K562 (cell line): ENCODE data around the gene HDLBP. TPM values are rescaled to one million over a fixed set of nuclear protein-coding genes. Genes with fewer than 3 reads are reported as not detected.

ENCODE experiments used
- ATF4 ChIP-seq: fragments of 450-650 bp; formaldehyde crosslinking; IDR thresholded peaks from 2 replicates; pipeline ENCODE4 v1.4.0; 2022; ENCODE audit warnings: mild to moderate bottlenecking, moderate library complexity
- PYGO2 ChIP-seq: fragments of 450-650 bp; IDR thresholded peaks from 2 replicates; pipeline ENCODE4 v1.6.1; 2016; ENCODE audit warnings: mild to moderate bottlenecking, missing genetic modification characterization, moderate library complexity, missing compliant biosample characterization
- SIN3B ChIP-seq: fragments of 450-650 bp; IDR thresholded peaks from 2 replicates; pipeline ENCODE4 v1.6.1; 2017; ENCODE audit warnings: low read depth, mild to moderate bottlenecking, moderate library complexity
- ZMIZ1 ChIP-seq, 2 experiments: fragments of 150-350 bp in 1 of 2; IDR thresholded peaks; 2 replicates each; pipeline ENCODE4 v1.6.1; 2012 to 2016; ENCODE audit warnings: low read depth in 2 of 2, low read length in 2 of 2, mild to moderate bottlenecking in 1 of 2, moderate library complexity in 1 of 2
- ZSCAN32 ChIP-seq: fragments of 450-650 bp; formaldehyde crosslinking; IDR thresholded peaks from 2 replicates; pipeline ENCODE4 v1.4.0; 2020; ENCODE audit warnings: mild to moderate bottlenecking, moderate library complexity
- polyA plus RNA-seq, 8 experiments: library from polyadenylated mRNA; depleted of rRNA in 4 of 8; stranded (reverse) in 5 of 8; unstranded in 3 of 8; fragments of >200 nt; fragmentation: Nextera tagmentation in 2 of 8; fragmentation: Illumina TruSeq in 1 of 8; extraction: Ambion mirVana in 2 of 8; extraction: Trizol in 1 of 8; gene quantifications; 2 replicates each; pipeline versions ENCODE4 v1.2.1 to v1.2.3, GENCODE V29; 2011 to 2014; ENCODE audit warnings: inconsistent platforms in 1 of 8, missing spikeins in 1 of 8
- total RNA-seq, 7 experiments: library from RNA; depleted of rRNA in 6 of 7; stranded (reverse); fragments of >200 nt in 6 of 7; fragmentation: Illumina TruSeq in 2 of 7; extraction: Trizol in 2 of 7; gene quantifications; 2 replicates each; pipeline versions ENCODE4 v1.2.1 to v1.2.3, GENCODE V29; 2011 to 2021; ENCODE audit warnings: low replicate concordance in 1 of 7
- TF ChIP-seq, protein P1 (sequence below): sonication (generic); formaldehyde crosslinking; IDR thresholded peaks from 2 replicates; pipeline ENCODE4 v1.8.0; 2022; ENCODE audit warnings: missing genetic modification reagents, mild to moderate bottlenecking, moderate library complexity, borderline replicate concordance

HDLBP gene
- total and polyA plus RNA-seq, 9 of the 15 experiments (the other 6 are each of a cell fraction or from before 2014, with no cell fraction given): 24.4 to 378 (median 146) TPM

GRCh38 chr2:241279413-241279812 is 36.1 kb downstream of the HDLBP start (continued):
- no peak for TF ChIP-seq PYGO2 (tag)
- TF ChIP-seq, protein P1, sequence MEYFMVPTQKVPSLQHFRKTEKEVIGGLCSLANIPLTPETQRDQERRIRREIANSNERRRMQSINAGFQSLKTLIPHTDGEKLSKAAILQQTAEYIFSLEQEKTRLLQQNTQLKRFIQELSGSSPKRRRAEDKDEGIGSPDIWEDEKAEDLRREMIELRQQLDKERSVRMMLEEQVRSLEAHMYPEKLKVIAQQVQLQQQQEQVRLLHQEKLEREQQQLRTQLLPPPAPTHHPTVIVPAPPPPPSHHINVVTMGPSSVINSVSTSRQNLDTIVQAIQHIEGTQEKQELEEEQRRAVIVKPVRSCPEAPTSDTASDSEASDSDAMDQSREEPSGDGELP: peak; percentile 25; the same call in 1 of the 2 replicates
- TF ChIP-seq ZMIZ1 (IDR thresholded peaks at IDR 0.05; ENCODE audit: low read depth in 2 of 2, low read length in 2 of 2): no peak
- peak; percentile 90 for TF ChIP-seq ZSCAN32 (CRISPR knock-in tag)
- peak; percentile 97 for TF ChIP-seq ATF4 (CRISPR knock-in tag)
- TF ChIP-seq SIN3B: no peak
